Glutamatergic neuron (in vitro differentiated cells): Measurements from ENCODE around the gene TP53TG5. TPM values are rescaled to one million over a fixed set of nuclear protein-coding genes. Genes with fewer than 3 reads are reported as not detected.

ENCODE experiments used
- DNase-seq: peaks from one replicate; pipeline ENCODE4 v3.0.0; 2022
- H3K27ac Mint-ChIP-seq: one replicate; pipeline ENCODE4 v1.8.0; 2020; ENCODE audit warnings: mild to moderate bottlenecking, mixed read lengths, inconsistent platforms; ENCODE audit not compliant: unreplicated experiment
- H3K27me3 Mint-ChIP-seq: one replicate; pipeline ENCODE4 v1.8.0; 2020; ENCODE audit warnings: mild to moderate bottlenecking, moderate library complexity, mixed read lengths, inconsistent platforms; ENCODE audit not compliant: unreplicated experiment
- H3K36me3 Mint-ChIP-seq: one replicate; pipeline ENCODE4 v1.8.0; 2020; ENCODE audit warnings: mild to moderate bottlenecking, mixed read lengths, inconsistent platforms; ENCODE audit not compliant: unreplicated experiment
- H3K4me1 Mint-ChIP-seq: one replicate; pipeline ENCODE4 v1.8.0; 2020; ENCODE audit warnings: mild to moderate bottlenecking, low read depth, mixed read lengths, inconsistent platforms; ENCODE audit not compliant: unreplicated experiment
- H3K4me3 Mint-ChIP-seq: one replicate; pipeline ENCODE4 v1.8.0; 2020; ENCODE audit warnings: mild to moderate bottlenecking, mixed read lengths, inconsistent platforms; ENCODE audit not compliant: unreplicated experiment
- H3K9me3 Mint-ChIP-seq: one replicate; pipeline ENCODE4 v1.8.0; 2020; ENCODE audit warnings: mild to moderate bottlenecking, moderate library complexity, mixed read lengths, inconsistent platforms; ENCODE audit not compliant: unreplicated experiment
- CTCF ChIP-seq: fragments of 200-600 bp; sonication (generic); IDR thresholded peaks from one replicate; pipeline ENCODE4 v1.5.0; 2021; ENCODE audit not compliant: partially characterized antibody, unreplicated experiment
- total RNA-seq: library from RNA; stranded (reverse); fragmentation: NEBNext Ultra II Directional; extraction: Animal tissue kit (Norgen Biotek cat#: 25700); gene quantifications from one replicate; pipeline ENCODE4 v1.2.1, GENCODE V29; 2021; ENCODE audit not compliant: unreplicated experiment

Gene TP53TG5
- total RNA-seq, 1 donor from 2014 or later, result not detected

- H3K4me3 Mint-ChIP-seq, result no peak overlapping the region
- peaks cover 5% of the 10 kb centered on the region for H3K4me1 Mint-ChIP-seq
- DNase-seq, result no peak
- H3K36me3 Mint-ChIP-seq, result no peaks in the 10 kb centered on the region
- peaks cover 2% of the 10 kb centered on the region for H3K9me3 Mint-ChIP-seq
- H3K27me3 Mint-ChIP-seq, result peaks cover 4% of the 10 kb centered on the region
- no peak for TF ChIP-seq CTCF
- H3K27ac Mint-ChIP-seq, result no peak overlapping the region
Measured at GRCh38 chr20:45413479-45413878, 35.4 kb upstream of the TP53TG5 start.

DNA sequence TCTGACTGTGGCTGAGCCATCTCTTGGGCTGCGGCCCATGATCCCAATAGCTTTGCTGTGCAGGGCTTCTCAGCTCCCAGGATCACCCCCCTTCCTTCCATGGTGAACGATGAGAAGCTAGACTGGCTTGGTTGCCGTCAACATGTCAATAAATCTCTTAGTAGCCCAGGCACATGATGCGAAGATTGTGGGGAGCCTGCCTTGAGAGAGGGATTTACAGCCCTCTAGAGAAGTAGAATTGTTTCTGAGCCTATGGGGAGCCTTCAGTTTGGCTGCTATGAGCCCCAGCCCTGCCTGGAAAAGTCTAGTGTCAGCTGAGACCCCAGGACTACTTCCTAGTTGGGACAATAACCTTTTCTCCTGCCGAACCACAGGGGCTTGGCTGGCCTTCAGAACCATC, 34.5 kb upstream of the TP53TG5 start:
- H3K4me1 Mint-ChIP-seq, result peaks cover 5% of the 10 kb centered on the region
- no peak for TF ChIP-seq CTCF
- no peak overlapping the region for H3K27ac Mint-ChIP-seq
- peaks cover 2% of the 10 kb centered on the region for H3K9me3 Mint-ChIP-seq
- no peak for DNase-seq
- H3K36me3 Mint-ChIP-seq, result no peaks in the 10 kb centered on the region
- peaks cover 5% of the 10 kb centered on the region for H3K27me3 Mint-ChIP-seq
- no peak overlapping the region for H3K4me3 Mint-ChIP-seq

- Mint-ChIP-seq H3K9me3 (peaks cover 3% of the 10 kb centered on the region), H3K4me1 (peaks cover 5% of the 10 kb centered on the region), H3K4me3 (no peak overlapping the region), H3K36me3 (no peaks in the 10 kb centered on the region), H3K27me3 (peaks cover 8% of the 10 kb centered on the region), H3K27ac (no peak overlapping the region)
- no peak for DNase-seq
- TF ChIP-seq CTCF, result no peak
Measured at GRCh38 chr20:45410887-45411286, 32.8 kb upstream of the TP53TG5 start.

DNA sequence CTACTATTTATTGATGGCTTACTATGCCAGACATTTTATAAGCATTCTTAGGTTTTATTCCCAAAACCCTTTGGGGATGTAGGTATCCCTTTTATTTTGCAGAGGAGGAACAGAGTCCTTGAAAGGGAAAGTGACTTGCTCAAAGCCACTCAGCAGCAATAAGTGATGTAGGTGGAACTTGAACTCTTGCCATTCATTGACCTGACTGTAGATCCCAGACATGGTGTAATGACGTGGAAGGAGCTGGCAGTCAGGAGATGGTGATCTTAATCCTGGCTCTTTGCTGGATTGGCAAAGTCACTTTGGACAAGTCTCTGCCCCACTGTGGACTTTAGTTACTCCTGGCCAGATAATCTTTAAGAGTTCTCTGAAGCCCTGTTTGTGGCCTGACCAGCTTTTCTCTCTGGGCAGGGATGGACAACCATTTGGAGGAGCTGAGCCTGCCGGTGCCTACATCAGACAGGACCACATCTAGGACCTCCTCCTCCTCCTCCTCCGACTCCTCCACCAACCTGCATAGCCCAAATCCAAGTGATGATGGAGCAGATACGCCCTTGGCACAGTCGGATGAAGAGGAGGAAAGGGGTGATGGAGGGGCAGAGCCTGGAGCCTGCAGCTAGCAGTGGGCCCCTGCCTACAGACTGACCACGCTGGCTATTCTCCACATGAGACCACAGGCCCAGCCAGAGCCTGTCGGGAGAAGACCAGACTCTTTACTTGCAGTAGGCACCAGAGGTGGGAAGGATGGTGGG, 31.6 kb upstream of the TP53TG5 start:
- H3K27me3 Mint-ChIP-seq, result peaks cover 14% of the 10 kb centered on the region
- H3K36me3 Mint-ChIP-seq, result no peaks in the 10 kb centered on the region
- peaks cover 5% of the 10 kb centered on the region for H3K9me3 Mint-ChIP-seq
- H3K4me3 Mint-ChIP-seq, result no peak overlapping the region
- DNase-seq, result no peak
- no peaks in the 10 kb centered on the region for H3K4me1 Mint-ChIP-seq
- no peak for TF ChIP-seq CTCF
- H3K27ac Mint-ChIP-seq, result no peak overlapping the region

- H3K4me3 Mint-ChIP-seq, result no peak overlapping the region
- H3K4me1 Mint-ChIP-seq, result no peaks in the 10 kb centered on the region
- peaks cover 16% of the 10 kb centered on the region for H3K27me3 Mint-ChIP-seq
- H3K27ac Mint-ChIP-seq, result no peak overlapping the region
- H3K9me3 Mint-ChIP-seq, result peaks cover 5% of the 10 kb centered on the region
- no peak for TF ChIP-seq CTCF
- H3K36me3 Mint-ChIP-seq, result no peaks in the 10 kb centered on the region
- DNase-seq, result no peak
Measured at GRCh38 chr20:45408646-45409213, 30.6 kb upstream of the TP53TG5 start.
